Femur (tissue), 1 donor: ENCODE data around the gene ESPNL.

ENCODE experiments used
- DNase-seq: peaks from one replicate; pipeline ENCODE4 v3.0.0-alpha.2; 2017

Gene ESPNL

GRCh38 chr2:238144262-238144661 is 44.1 kb downstream of the ESPNL start:
- no peak for DNase-seq

GRCh38 chr2:238145046-238145445 is 44.9 kb downstream of the ESPNL start:
- DNase-seq: no peak

GRCh38 chr2:238145851-238146250 is 45.7 kb downstream of the ESPNL start:
- DNase-seq: no peak

- no peak for DNase-seq
These were observed 46.9 kb downstream of the ESPNL start for GRCh38 chr2:238146884-238147544.

- no peak for DNase-seq
These were observed 48.8 kb downstream of the ESPNL start for GRCh38 chr2:238148981-238149380.

GRCh38 chr2:238149841-238150572 is 49.9 kb downstream of the ESPNL start:
- peak; percentile 82 for DNase-seq

- no peak for DNase-seq
These were observed 50.5 kb downstream of the ESPNL start for GRCh38 chr2:238150686-238151085.

GRCh38 chr2:238151205-238151604 is 51.1 kb downstream of the ESPNL start:
- no peak for DNase-seq

- no peak for DNase-seq
These were observed 51.6 kb downstream of the ESPNL start for GRCh38 chr2:238151628-238152235.

GRCh38 chr2:238152771-238153688 is 52.9 kb downstream of the ESPNL start:
- no peak for DNase-seq

- DNase-seq: no peak
These were observed 54.4 kb downstream of the ESPNL start for GRCh38 chr2:238154570-238154969.

GRCh38 chr2:238155051-238155760 is 55.1 kb downstream of the ESPNL start:
- DNase-seq: peak; percentile 67

GRCh38 chr2:238155761-238156694 is 55.9 kb downstream of the ESPNL start:
- DNase-seq: no peak

GRCh38 chr2:238157506-238158017 is 57.4 kb downstream of the ESPNL start:
- DNase-seq: no peak

- DNase-seq: no peak
These were observed 57.9 kb downstream of the ESPNL start for GRCh38 chr2:238158018-238158508.

GRCh38 chr2:238158509-238159070 is 58.5 kb downstream of the ESPNL start, which contains the start of gene ERFE:
Gene ERFE (plus strand): TSS chr2:238158970. CDS start chr2:238159008, 38 bp downstream.
- DNase-seq: peak; percentile 60

GRCh38 chr2:238159071-238159539 is 59.0 kb downstream of the ESPNL start:
- DNase-seq: no peak

- no peak for DNase-seq
These were observed 59.6 kb downstream of the ESPNL start for GRCh38 chr2:238159661-238160205.

GRCh38 chr2:238160206-238161129 is 60.3 kb downstream of the ESPNL start:
- no peak for DNase-seq
